Kidney epithelial cell (primary cell): ENCODE data around the gene GARNL3. TPM values are rescaled to one million over a fixed set of nuclear protein-coding genes. Genes with fewer than 3 reads are reported as not detected.
A peak's percentile ranks its signal among the peaks of the same experiment; 100 is the strongest.

Experiments used
- DNase-seq: peaks from one replicate; pipeline ENCODE4 v3.0.0-alpha.2; 2010; ENCODE audit warnings: low read depth
- H3K27me3 ChIP-seq: 2 replicates; pipeline ENCODE4 v1.6.0; 2011; ENCODE audit warnings: low read length; ENCODE audit not compliant: control insufficient read depth, insufficient read depth
- H3K36me3 ChIP-seq: 2 replicates; pipeline ENCODE4 v1.5.1; 2011; ENCODE audit warnings: low read length; ENCODE audit not compliant: control insufficient read depth, insufficient read depth
- H3K4me3 ChIP-seq: 2 replicates; pipeline ENCODE4 v1.5.1; 2011; ENCODE audit warnings: low read depth, mild to moderate bottlenecking, control low read depth, low read length
- CTCF ChIP-seq: IDR thresholded peaks from 2 replicates; pipeline ENCODE4 v1.5.1; 2011; ENCODE audit warnings: mild to moderate bottlenecking, moderate library complexity, low read length, control low read depth, inconsistent platforms; ENCODE audit not compliant: insufficient read depth, poor library complexity, severe bottlenecking
- total RNA-seq: library from RNA; depleted of rRNA; stranded (reverse); fragments of >200 nt; gene quantifications from 2 replicates; pipeline ENCODE4 v1.2.3, GENCODE V29; 2015

GARNL3 gene
- total RNA-seq, 1 donor from 2014 or later = 5.3 TPM

DNA sequence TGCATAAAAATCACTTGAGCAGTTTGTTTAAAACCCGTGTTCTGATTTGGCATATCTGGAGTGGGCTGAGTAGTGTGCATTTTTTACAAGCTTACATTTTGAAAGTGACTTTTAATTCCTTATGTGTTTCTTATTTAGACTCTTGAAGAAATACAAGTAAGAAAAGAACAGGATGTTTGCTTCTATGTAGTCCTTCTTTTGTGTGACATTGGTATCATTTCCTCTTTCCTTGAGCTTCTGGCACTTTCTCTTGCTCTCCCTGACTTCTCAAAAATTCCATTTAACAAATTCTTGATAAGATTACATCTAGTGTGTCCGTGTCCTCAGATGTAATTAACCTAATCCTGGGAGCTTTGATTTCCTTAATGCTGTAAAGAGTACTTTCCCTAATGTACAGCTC, 12.5 kb downstream of the GARNL3 start:
- TF ChIP-seq CTCF = no peak
- no peak for DNase-seq
- Histone ChIP-seq H3K4me3 (no peak overlapping the region), H3K36me3 (no peaks in the 10 kb centered on the region), H3K27me3 (no peaks in the 10 kb centered on the region)

DNA sequence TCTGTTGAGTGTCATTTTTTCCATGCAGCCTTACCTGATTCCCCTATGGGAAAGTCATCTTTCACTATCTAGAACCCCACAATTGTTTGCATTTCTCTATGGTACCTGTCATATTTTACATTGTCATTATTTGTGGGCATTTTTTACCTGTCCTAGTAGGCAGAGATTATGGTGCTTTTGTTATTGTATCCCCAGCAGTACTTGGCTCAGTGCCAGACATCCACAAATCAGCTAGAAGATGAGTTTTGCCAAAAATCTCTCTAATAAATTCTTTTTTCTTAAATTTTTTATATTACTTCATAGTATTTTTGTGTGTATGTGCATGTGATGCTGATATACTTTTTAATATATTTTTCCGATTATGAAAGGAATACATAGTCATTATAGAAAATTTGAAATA, 13.2 kb downstream of the GARNL3 start:
- TF ChIP-seq CTCF = no peak
- no peak for DNase-seq
- H3K4me3 ChIP-seq = no peak overlapping the region
- H3K36me3 ChIP-seq = no peaks in the 10 kb centered on the region
- H3K27me3 ChIP-seq = no peaks in the 10 kb centered on the region

DNA sequence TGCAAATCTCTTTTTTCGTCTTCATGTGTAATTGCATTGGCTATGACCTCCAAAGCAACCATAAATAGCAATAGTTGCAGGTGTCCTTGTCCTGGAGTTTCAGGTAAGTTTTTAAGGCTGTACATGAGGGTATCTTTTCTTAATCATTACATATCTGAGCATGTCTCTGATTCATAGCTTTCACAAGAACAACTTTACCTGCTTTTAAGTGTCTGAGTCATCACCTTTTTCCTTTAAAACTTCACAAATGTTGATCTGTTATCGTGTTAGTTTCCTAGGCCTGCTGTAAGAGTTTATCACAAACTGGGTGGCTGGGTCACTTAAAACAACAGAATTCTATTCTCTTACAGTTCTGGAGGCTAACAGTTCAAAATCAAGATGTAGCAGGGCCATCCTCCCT, 13.8 kb downstream of the GARNL3 start:
- Histone ChIP-seq H3K27me3 (no peaks in the 10 kb centered on the region), H3K4me3 (no peak overlapping the region), H3K36me3 (no peaks in the 10 kb centered on the region)
- peak; percentile 25 for DNase-seq
- TF ChIP-seq CTCF = no peak

- no peak overlapping the region for H3K4me3 ChIP-seq
- no peaks in the 10 kb centered on the region for H3K36me3 ChIP-seq
- no peaks in the 10 kb centered on the region for H3K27me3 ChIP-seq
- TF ChIP-seq CTCF = no peak
- DNase-seq = no peak
Measured at GRCh38 chr9:127279717-127280285, 15.2 kb downstream of the GARNL3 start.

DNA sequence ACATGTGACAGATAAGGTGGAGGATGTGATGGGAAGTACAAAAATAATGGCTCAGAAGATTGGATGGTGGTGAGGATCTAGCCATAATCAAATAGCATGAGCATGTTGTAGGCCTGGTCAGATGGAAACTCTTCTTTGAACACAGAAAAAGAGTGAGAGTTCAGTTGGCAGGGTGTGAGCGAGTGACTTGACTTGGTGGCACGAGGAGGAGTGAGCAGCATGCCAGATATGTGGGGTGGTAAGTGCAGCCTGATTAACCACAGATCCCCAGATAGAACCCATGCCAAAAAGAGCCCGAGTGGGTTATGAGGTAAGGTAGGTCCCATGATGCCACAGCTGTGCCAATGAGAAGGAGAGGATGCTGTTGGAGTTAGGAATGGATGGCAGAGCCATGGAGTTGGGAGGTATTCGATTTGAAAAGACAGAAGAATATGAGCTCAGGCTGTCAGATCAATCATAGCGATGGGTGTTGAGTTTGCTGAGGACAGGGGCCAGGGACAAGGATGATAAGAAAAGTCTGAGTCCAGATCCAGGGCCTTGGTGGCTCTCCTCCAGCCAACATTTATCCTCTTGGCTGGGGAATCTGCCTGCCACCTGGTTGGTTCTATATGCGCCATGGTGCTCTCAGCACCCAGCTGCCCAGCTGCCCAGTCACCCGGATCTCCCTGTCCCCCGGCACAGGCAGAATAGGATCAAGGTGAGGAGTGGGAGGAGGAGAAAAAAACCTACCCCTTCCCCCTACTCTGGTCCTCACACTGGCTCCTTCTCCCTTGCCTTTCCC, 16.5 kb downstream of the GARNL3 start:
- no peak overlapping the region for H3K4me3 ChIP-seq
- no peak for TF ChIP-seq CTCF

GRCh38 chr9:127281891-127282290, 17.3 kb downstream of the GARNL3 start:
- no peak for DNase-seq
- Histone ChIP-seq H3K36me3 (no peaks in the 10 kb centered on the region), H3K4me3 (no peak overlapping the region), H3K27me3 (no peaks in the 10 kb centered on the region)
- no peak for TF ChIP-seq CTCF

More for the DNA sequence above, 16.5 kb downstream of the GARNL3 start:
- no peak for DNase-seq
- Histone ChIP-seq H3K36me3 (no peaks in the 10 kb centered on the region), H3K27me3 (no peaks in the 10 kb centered on the region)
